Stimulated activated CD8-positive, alpha-beta memory T cell treated with anti-CD3 and anti-CD28 coated beads, Interleukin-7, amount 100 ng/mL, for 1 hour (primary cell): ENCODE measurements around the gene SETBP1.

Source experiments
- DNase-seq, 2 donors: peaks; one replicate each; pipeline ENCODE4 v3.0.0-alpha.2; 2020; ENCODE audit warnings: low read depth in 2 of 2

SETBP1 gene

DNA sequence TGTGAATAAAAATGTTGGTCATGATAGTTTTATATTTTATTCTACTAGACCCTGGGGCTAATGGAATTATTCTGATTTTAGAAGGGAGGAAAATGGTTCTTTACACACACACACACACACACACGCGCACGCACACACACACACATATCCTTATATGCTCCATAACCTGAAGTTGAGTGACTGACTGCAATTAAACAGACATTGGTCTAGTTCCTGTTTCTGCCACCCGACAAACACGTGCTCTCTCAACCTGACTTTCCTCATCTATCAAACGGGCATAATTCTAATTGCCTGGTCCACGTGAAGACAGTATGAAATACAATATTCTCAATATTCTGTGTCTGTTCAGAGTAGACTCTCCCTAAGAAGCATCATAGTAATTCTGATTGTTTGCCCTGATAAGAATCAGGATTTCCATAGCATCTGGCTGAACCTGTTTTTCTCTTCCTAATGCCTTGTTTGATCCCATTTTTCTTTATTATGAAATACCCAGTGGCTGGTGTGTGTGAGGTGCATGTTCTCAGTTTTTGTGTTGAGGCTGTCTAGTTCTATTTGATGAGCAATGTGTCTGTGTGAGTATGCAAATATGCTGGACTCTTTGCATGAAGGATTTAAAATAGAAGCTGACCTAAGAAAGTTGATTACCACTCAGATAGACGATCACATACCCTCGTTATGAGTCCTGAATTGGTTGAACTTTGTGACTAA is 51.0 kb downstream of the SETBP1 start:
- DNase-seq = no peak

DNA sequence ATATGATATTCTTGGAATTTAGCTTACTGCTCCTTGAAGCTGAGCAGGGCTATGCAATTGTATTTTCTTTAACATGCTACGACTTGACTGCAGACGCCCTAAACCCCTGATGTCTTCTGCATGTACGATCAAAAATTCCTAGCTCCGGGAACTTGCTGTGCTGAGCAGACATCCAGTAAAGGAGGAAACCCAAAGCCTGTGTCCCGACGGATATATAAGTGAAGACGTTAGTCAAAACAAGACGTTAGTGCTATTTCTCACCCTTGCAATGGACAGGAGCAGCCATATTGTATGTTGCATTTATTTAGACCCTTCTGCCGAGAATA is 51.5 kb downstream of the SETBP1 start:
- DNase-seq = no peak

DNA sequence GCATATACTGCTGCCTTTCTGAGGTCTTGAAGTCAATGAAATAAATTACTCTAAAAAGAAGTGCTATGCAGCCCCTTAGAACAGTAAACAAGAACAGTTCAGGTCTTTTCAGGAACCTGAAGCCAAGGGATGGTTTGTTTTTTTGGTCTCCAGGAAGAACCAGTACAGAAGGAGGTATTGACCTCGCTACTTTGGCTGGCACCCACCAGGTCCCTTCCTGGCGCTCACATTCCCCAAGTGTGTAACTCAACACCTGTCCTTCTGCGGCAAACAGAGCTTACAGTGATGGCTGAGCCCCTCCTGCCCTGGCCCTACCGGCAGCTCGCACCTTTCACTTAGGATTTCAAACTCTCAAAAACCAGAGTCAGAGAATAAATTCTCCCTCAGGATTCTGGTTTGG is 51.9 kb downstream of the SETBP1 start:
- DNase-seq = no peak

DNA sequence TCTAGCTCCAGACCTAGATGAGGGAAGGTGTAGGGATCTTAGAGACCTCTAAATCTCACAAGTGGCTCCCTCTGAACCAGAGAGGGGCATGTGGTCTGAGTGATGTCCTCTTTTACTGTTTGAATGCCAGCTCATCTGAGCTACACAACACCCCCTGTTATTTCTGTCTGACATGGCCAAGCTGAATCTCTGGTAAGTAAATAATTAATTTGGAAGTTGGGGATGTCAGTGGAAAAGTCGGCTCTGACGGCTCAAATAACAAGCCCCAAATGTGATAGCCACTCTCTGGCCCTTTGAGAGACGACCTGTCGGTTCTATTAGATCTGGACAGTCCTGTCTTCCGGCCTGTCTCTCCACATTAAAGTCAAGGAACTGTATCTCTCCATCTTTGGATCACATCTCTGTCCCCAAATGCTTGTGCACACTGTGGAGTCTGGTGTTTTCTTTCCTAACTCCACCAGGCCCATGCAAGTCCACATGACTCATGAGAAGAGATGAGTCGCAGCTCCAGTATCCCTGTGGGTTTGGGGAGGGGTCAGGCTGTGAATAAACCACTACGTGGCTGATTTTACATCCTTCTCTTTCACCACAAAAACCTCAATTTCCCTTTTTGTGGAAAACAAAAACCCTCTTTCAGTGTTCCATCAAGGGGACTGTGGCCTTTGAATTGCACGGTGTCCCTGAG is 52.5 kb downstream of the SETBP1 start:
- no peak for DNase-seq

DNA sequence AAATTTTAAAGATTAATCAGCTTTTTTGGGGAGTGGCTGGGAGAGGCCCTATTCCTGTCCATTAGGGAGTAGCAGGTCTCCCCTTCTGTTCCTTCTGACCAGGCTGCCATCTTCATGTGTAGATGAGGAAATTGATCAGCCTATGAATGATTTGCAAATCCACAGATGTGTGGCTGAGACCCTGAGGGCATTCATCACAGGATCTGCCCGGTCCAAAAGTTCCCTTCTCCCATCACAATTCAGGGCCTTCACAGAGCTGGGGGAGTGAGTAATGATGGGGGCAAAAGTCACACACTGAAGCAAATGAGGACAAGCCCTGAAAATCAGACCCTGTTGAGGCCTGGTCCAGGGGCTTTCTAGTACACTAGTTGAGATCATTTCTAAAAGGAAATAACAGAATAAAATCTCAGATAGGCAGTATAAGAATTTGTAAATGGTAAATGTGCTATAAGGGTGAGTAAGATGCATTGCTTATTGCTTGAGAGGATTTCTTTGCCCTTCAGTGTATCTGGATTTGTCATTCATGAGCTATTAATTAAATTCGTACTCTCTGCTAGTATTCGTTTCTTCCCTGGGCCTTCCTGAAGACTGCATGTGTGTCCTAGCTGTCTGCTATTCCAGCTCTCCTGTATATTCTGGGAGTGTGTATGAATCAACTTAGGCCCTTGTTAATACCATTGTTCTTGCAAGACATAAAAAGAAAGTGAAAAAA is 53.2 kb downstream of the SETBP1 start:
- no peak for DNase-seq

DNA sequence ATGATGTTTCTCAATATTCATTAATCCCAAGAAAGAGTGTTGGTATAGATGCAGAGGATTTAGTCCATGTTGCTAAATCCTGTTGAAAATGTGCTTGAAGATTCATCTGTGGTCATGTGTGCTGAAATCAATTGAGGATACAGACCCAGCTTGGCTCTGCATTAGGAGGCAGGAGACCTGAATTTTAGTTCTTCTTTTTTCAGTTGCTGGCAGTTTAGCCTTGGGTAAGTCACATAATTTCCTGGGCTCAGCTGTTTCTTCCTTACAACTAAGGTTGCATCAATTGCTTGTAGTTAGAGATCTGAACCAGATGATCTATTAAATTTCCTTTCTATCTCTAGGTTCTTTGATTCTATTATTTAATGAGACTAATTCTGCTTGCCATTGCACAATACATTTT is 54.4 kb downstream of the SETBP1 start:
- DNase-seq = no peak

DNA sequence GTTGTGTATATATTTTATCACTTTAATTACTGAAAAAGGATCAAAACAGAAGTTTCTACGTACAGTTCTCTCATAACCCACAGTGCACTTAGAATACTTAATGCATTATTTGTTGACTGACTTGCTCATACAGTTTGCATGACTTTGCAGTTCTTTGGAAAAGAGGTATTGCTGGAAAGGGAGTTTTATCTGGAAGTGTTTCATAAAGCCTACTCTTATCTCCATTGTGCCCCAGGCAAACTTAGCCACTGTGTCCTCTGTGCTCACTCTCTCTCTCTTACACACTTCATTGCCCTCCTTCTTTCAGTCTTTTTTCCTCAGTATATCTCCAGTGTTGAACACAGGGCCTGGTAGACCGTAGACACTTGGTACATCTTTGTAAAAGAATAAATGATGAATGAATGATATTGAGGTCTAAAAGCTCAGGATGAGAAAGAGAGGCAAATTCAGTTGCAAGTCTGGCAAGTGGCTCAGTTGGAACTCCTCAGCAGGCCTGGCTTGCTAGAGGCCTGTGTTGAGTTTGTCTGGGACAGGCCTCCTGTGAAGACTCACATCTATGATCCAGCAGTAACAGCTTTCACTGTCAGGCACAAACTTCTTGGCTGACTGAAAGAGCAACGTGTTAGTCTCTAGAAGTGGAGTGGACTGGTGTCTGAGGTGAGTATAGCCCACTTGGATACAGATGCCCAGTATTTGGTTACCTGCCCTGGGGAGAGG is 56.1 kb downstream of the SETBP1 start:
- DNase-seq = no peak

DNA sequence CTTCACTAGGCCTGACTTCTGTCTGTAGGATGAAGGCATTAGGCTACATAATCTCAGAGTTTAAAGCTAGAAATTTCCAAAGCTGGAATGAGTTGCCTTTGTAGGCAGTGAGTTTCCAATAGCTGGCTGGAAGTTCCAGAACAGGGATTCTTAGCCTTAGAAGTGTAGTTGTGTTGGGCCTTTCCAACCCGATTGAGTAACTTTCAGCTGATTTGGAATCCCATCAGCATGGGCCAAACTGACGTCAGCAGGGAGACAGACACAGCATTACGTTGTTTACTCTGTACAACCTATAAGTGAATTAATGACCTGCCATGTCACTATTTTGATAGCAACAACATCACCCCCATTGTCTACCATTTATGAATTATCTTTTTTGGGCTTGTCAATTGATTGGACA is 56.9 kb downstream of the SETBP1 start:
- DNase-seq = no peak

DNA sequence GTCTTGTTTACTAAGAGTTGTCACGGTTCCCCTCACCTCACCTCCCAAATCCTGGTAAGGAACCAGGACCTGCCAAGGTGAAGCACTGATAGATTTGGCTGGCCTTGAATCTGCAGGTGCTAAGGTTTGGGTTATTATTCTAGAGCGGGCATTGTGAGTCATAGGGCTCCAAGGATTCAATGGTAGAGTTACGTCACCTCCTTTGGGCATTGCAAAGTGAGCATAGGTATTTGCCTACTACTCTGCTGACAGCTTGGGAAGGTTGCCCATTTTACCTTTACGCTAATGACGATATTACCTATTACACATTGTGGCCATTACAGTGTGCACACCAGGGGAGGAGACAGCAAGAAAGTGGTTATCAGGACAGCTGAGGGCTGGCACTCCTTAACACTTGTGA is 59.3 kb downstream of the SETBP1 start:
- no peak for DNase-seq

DNA sequence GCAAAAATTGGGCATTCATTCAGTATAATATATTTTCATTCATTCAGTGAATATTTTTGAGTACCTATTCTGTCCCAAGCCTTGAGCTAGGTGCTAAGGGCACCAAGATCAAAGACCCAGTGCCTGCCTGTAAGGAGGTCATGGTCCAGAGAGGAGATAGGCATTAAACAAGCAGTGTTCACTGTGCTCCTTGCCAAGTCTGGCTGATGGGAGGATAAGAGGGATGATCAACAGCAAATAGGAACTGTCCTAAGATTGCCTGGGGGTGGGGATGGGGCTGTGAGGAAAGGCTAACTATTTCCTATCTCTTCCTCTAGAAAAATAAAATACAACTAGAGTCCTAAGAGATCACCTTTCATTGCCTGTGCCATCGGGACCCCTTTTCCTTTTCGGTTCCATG is 60.4 kb downstream of the SETBP1 start:
- DNase-seq = no peak

DNA sequence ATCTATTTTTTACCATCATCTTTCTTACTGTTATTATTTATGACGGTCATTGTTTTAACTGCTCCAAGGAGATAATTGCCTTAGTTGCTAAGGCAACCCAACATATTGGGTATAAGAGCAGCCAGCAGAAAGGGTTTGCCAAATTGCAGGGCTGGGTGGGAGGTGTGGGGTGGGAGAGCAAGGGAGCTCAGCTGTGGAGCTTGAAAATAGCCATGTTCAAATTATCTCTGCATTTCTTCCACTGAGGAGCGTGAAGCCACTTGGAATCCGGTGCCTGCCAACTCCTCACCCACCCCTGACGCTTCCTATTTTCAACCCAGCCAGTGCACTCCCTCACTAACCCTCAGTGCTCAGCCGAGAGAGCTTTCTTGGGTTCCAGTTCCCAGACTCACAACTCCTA is 60.8 kb downstream of the SETBP1 start:
- no peak for DNase-seq

DNA sequence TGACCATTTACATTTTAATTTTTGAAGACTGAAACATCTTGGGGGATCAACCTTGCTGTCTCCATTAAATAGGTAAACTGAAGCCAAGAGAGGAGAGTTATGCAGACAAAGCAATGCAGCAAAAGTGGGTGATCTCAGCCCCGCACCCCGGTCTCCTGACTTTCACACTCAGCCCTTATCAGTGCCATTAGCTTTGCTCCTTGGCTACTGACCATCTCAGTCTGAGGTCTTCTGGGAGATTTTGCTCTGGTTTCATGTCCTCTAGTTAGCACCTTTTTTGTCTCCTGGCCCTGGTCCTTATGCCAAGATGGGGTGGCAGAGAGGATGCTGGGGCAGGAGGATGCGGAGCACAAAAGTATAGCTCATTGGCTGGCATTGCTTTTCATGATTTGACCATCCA is 61.4 kb downstream of the SETBP1 start:
- DNase-seq = no peak

DNA sequence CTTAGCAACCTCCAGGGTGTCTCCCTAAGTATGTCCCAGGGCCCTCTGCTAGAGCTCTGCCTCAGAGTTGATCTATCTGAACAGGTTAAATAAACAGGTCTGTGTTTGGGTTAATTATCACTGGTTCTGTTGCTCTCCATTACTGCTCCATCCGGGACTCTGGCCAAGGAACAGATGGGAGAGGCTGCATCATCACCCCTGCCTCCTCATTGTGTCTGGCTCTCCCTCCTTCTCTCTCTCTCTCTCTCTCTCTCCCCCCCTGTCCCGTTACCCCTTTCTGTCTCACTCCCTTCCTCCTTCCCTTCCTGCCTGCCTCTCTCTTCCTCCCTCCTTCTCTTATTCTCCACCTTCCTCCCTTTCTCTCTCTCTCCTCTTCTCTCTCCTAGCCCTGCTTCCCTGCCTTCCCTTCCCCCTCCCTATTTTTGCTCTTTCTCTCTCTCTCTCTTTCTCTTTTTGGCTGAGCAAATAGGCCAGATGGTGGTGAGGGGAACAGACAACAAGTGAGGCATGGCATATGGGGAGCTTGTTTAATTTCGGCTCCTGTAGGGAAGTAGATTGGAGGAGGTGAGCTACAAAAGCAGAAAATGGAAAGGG is 62.1 kb downstream of the SETBP1 start:
- no peak for DNase-seq

DNA sequence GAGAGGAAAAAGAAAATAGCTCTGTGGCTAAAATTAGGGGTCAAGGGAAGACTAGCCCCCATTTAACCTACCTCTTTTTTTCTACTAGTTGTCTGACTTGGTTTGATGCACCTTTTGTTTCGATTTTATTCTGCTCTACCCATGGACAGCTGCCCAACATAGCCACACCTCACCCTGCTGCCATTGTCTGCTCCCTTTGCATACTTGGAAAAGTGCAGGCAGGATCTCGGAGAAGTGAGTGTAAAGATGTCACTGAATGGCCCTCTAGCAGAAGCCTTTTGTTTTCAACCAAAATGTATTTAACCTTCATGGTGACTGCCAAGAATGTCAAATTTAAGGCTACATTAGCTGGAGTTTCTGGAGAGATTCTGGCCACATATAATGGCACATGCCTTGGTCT is 62.9 kb downstream of the SETBP1 start:
- no peak for DNase-seq

DNA sequence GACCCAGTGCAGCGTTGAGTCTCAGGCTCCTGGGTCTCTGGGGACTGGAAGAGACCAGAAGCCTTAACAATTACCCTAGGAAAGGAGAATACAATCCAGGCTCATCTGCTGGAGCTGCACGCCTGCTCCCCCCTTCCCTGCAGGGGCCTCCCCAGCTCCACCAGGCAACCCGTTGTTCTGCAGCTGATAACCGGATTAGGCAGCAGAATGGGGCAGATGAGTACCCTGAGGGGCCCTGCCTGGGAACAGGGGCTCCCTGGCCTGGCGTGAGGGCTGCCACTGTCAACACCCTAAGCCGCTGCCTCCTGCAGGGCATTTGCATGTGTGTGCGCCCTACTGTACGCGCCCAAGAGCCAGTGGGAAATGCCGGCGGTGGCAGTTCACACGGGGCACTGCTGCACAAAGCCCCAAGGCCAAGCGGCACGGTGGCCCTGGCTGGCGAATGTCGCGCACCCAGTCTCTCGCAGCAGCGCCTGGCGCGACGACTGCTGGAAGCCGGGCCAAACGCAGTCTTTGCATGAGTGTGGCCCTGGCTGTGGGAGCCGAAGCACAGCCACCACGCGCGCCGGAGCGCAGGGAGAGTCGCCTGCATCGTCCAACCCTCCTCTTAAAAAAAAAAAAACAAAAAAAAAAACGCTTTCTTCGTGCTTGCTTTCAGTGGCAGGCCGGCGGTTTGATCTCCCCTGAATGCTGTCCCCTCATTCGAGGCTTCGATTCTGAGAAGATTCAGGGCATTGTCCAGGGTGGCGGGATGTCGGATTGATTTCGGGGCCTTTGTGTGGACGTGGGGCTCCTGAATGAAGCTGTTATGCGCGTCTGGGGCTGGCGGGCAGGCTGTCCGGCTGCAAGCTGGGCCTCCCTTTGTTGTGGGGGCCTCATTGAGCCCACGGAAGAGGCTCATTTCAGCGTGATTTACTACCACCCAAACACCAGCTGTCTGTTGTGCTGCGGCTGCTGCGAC is 63.8 kb downstream of the SETBP1 start:
- DNase-seq = no peak

DNA sequence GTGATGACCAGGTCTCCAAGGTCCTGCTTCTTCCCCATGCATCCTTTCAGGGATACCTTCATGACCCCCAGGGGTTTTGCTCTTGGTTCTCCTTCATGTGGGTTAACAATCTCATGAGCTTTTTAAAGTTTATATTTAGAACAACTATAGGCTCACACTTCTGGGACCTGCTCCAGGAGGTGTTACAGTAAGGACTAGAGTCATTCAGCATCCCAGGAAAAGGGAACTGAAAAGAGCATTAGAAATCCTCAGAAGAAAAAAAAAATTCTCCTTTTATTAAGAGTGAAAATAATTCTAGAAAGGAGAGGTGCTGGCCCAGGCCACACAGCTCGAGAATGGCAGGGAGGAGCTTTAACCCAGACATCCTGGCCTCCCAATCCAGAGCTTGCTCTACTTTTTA is 66.5 kb downstream of the SETBP1 start:
- no peak for DNase-seq

DNA sequence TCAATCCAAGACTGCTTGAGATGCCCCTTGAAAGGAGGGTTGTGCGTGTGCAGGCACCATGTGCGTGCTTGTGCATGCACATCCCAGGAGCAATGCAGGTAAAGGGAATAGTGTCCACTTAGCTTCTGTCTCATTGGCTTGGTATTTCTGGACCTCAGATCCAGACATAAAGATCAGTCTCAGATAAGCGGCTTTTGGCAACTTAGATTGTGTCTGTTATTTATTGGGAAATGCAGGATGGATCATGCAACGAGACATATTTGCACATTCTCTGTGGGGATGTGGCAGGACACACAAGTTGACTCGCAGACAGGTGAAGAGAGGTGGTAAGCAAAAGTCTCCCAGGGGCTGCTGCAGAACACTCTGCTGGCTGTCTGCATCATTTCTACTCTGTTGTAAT is 67.9 kb downstream of the SETBP1 start:
- DNase-seq = no peak

DNA sequence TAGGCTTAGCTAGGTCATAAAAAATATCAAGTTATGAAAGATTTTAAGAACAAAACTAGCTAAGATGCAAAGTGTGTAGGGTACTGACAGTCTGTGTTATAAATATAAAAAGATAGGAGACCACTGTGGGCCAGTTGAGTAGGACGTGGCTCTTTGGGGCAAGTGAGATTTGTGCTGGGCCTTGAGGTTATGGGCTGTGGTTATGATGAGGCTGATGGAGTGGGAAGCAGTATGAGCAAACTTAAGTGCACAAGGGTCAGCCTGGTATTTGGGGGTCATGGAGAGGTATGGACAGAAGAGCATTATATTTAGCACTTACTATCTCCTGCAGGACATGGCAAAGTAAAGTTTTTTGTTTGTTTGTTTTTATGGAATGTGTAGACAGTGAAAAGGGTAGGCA is 70.1 kb downstream of the SETBP1 start:
- no peak for DNase-seq

DNA sequence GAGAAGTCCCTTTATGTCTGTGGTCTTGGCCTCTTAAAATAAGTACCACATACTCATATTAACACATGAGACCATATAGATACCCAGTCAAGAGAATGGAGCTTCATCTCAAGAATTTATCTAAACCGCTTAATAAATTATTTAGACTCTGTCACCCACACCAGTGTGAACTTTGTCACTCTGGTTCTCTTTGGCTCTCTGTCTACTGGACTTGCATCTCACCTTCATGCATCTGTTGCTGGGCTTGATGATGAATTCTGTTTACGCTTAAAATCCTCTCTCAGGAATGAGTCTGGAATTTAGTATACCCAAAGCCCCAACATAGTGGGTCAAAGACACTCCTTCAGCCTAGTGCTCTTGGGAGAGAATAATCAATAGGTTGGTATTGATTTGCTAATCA is 73.9 kb downstream of the SETBP1 start:
- DNase-seq = no peak

DNA sequence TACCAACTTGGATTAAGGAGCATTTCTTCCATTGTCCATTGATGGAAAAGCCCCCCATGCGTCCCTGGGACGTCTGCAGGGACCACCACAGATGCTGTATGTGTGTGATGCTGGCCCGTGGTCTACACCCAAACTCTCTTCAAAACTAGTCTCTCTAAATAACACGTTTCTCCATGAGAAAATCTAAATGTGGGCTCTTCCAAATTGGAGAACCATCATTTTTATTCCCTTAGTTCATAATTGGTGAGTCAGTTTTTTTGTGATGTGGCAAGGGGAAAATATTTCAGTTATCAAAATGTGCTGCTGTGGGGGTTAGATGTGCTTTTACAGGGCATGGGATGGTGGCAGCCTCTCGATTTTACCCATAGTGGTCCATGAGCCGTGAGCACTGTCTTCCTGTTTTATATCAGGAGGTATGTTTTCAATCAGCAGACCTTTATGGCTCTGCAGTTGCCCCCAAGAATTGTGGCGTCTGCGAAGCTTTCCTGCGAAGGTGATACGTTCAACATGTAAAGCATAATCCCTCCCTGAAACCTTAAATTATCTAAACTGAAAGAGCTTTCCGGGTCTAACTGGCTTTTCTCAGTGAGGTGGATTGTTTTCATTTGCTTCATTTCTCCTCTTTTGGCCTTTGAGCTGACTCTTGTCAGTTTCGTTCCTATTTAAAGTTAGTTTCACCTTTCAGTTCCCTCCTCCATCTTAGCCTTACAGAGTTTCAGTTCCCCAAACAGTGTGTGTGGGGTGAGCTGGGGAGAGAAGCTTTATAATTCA is 78.4 kb downstream of the SETBP1 start:
- no peak for DNase-seq
